T-helper 22 cell (primary cell): Measurements from ENCODE around the gene NFATC3.

Source experiments
- DNase-seq: peaks from one replicate; pipeline ENCODE4 v3.0.0-alpha.2; 2020; ENCODE audit warnings: low read depth

NFATC3 gene

GRCh38 chr16:68073902-68074760 is 11.0 kb upstream of the NFATC3 start:
- no peak for DNase-seq

- DNase-seq, result peak; percentile 45
Measured at GRCh38 chr16:68074850-68075555, 10.2 kb upstream of the NFATC3 start.

- DNase-seq, result no peak
Measured at GRCh38 chr16:68075980-68076379, 9.2 kb upstream of the NFATC3 start.

GRCh38 chr16:68076560-68076959 is 8.6 kb upstream of the NFATC3 start:
- DNase-seq, result no peak

GRCh38 chr16:68077866-68078700 is 7.1 kb upstream of the NFATC3 start:
- no peak for DNase-seq

GRCh38 chr16:68078701-68079375 is 6.3 kb upstream of the NFATC3 start:
- no peak for DNase-seq

- no peak for DNase-seq
Measured at GRCh38 chr16:68079376-68079625, 5.9 kb upstream of the NFATC3 start.

- DNase-seq, result peak; percentile 59
Measured at GRCh38 chr16:68079626-68080344, 5.4 kb upstream of the NFATC3 start.

GRCh38 chr16:68081861-68082628 is 3.1 kb upstream of the NFATC3 start:
- DNase-seq, result no peak

GRCh38 chr16:68082629-68083238 is 2.4 kb upstream of the NFATC3 start:
- DNase-seq, result no peak

GRCh38 chr16:68083239-68083781 is 1.9 kb upstream of the NFATC3 start:
- DNase-seq, result no peak

GRCh38 chr16:68083861-68084503 is 1.2 kb upstream of the NFATC3 start:
- DNase-seq, result no peak

- peak; percentile 77 for DNase-seq
Measured at GRCh38 chr16:68084504-68085258, 489 bp upstream of the NFATC3 start.

- DNase-seq, result no peak
Measured at GRCh38 chr16:68086336-68086841, 1.2 kb downstream of the NFATC3 start.

- DNase-seq, result no peak
Measured at GRCh38 chr16:68086860-68087268, 1.7 kb downstream of the NFATC3 start.

GRCh38 chr16:68087688-68088087 is 2.5 kb downstream of the NFATC3 start:
- DNase-seq, result no peak

- no peak for DNase-seq
Measured at GRCh38 chr16:68088130-68088972, 3.2 kb downstream of the NFATC3 start.

- DNase-seq, result no peak
Measured at GRCh38 chr16:68089067-68089466, 3.9 kb downstream of the NFATC3 start.
